ENCODE results near the gene PTBP2.

The PTBP2 gene

GRCh38 chr1:96825950-96826576 is 104.5 kb downstream of the PTBP2 start:
- no peak for DNase-seq (ENCODE audit: low spot score)

GRCh38 chr1:96833376-96833775 is 111.8 kb downstream of the PTBP2 start:
- DNase-seq (ENCODE audit: low spot score) = no peak

- DNase-seq (ENCODE audit: low spot score) = no peak
Observed at GRCh38 chr1:96834986-96835385, 113.4 kb downstream of the PTBP2 start.

GRCh38 chr1:96837057-96837780 is 115.6 kb downstream of the PTBP2 start:
- DNase-seq (ENCODE audit: low spot score) = no peak

GRCh38 chr1:96837781-96838216 is 116.2 kb downstream of the PTBP2 start:
- no peak for DNase-seq (ENCODE audit: low spot score)

GRCh38 chr1:96840396-96840795 is 118.8 kb downstream of the PTBP2 start:
- no peak for DNase-seq (ENCODE audit: low spot score)

- DNase-seq (ENCODE audit: low spot score) = no peak
Observed at GRCh38 chr1:96842215-96842614, 120.6 kb downstream of the PTBP2 start.

GRCh38 chr1:96843196-96843595 is 121.6 kb downstream of the PTBP2 start:
- no peak for DNase-seq (ENCODE audit: low spot score)

GRCh38 chr1:96843601-96844000 is 122.0 kb downstream of the PTBP2 start:
- DNase-seq (ENCODE audit: low spot score) = no peak

- no peak for DNase-seq (ENCODE audit: low spot score)
Observed at GRCh38 chr1:96845464-96845863, 123.9 kb downstream of the PTBP2 start.

- no peak for DNase-seq (ENCODE audit: low spot score)
Observed at GRCh38 chr1:96861836-96862235, 140.3 kb downstream of the PTBP2 start.

GRCh38 chr1:96863449-96863848 is 141.9 kb downstream of the PTBP2 start:
- no peak for DNase-seq (ENCODE audit: low spot score)

Data from RKO (cell line).